GM23248 (cell line): ENCODE measurements around the gene AAK1. TPM values are rescaled to one million over a fixed set of nuclear protein-coding genes. Genes with fewer than 3 reads are reported as not detected.
"Not testable (repeated sequence)": the region's sequence is repeated elsewhere in the genome, so short reads cannot be mapped to it uniquely, and the experiment has no call there.

Source experiments
- DNase-seq: peaks from one replicate; pipeline ENCODE4 v3.0.0-alpha.2; 2015
- H2AFZ ChIP-seq: fragments of 200-600 bp; sonication (generic); 2 replicates; pipeline ENCODE4 v1.6.1; 2016; ENCODE audit warnings: antibody characterized with exemption
- H3F3A ChIP-seq: fragments of 200-600 bp; sonication (generic); 2 replicates; pipeline ENCODE4 v1.6.1; 2016; ENCODE audit warnings: mild to moderate bottlenecking, antibody characterized with exemption, mixed run types; ENCODE audit not compliant: insufficient read depth
- H3K27ac ChIP-seq: fragments of 200-600 bp; sonication (generic); 2 replicates; pipeline ENCODE4 v1.5.1; 2016; ENCODE audit warnings: mild to moderate bottlenecking
- H3K27me3 ChIP-seq: fragments of 200-600 bp; sonication (generic); replicated peaks from 2 replicates; pipeline ENCODE4 v1.6.1; 2016; ENCODE audit warnings: mild to moderate bottlenecking; ENCODE audit not compliant: insufficient read depth
- H3K36me3 ChIP-seq: fragments of 200-600 bp; sonication (generic); 2 replicates; pipeline ENCODE4 v1.6.1; 2016; ENCODE audit warnings: low read depth, mild to moderate bottlenecking
- H3K4me1 ChIP-seq: fragments of 200-600 bp; sonication (generic); 2 replicates; pipeline ENCODE4 v1.6.1; 2016; ENCODE audit warnings: mild to moderate bottlenecking; ENCODE audit not compliant: insufficient read depth
- H3K4me2 ChIP-seq: fragments of 200-600 bp; sonication (generic); one replicate; pipeline ENCODE4 v1.6.1; 2016; ENCODE audit warnings: mild to moderate bottlenecking; ENCODE audit not compliant: unreplicated experiment
- H3K4me3 ChIP-seq: fragments of 200-600 bp; sonication (generic); 2 replicates; pipeline ENCODE4 v1.5.1; 2016; ENCODE audit warnings: mild to moderate bottlenecking
- H3K79me2 ChIP-seq: fragments of 200-600 bp; sonication (generic); 2 replicates; pipeline ENCODE4 v1.6.1; 2016; ENCODE audit warnings: mild to moderate bottlenecking; ENCODE audit not compliant: insufficient read depth
- H3K9ac ChIP-seq: fragments of 200-600 bp; sonication (generic); 2 replicates; pipeline ENCODE4 v1.6.1; 2016; ENCODE audit warnings: mild to moderate bottlenecking
- H3K9me2 ChIP-seq: fragments of 200-600 bp; sonication (generic); 2 replicates; pipeline ENCODE4 v1.6.1; 2016; ENCODE audit warnings: mixed run types, mild to moderate bottlenecking, moderate library complexity; ENCODE audit not compliant: insufficient read depth
- H3K9me3 ChIP-seq: fragments of 200-600 bp; sonication (generic); one replicate; pipeline ENCODE4 v1.6.1; 2017; ENCODE audit warnings: low read depth
- H4K20me1 ChIP-seq: fragments of 200-600 bp; sonication (generic); 2 replicates; pipeline ENCODE4 v1.6.0; 2016; ENCODE audit not compliant: insufficient read depth
- EZH2 ChIP-seq: fragments of 200-600 bp; sonication (generic); IDR thresholded peaks from 2 replicates; pipeline ENCODE4 v1.6.1; 2018; ENCODE audit warnings: antibody characterized with exemption, mild to moderate bottlenecking; ENCODE audit not compliant: insufficient read depth, poor library complexity, severe bottlenecking
- EZH2phosphoT487 ChIP-seq: fragments of 200-600 bp; sonication (generic); IDR thresholded peaks from 2 replicates; pipeline ENCODE4 v1.6.1; 2018; ENCODE audit warnings: antibody characterized with exemption, moderate library complexity, mild to moderate bottlenecking, low read depth; ENCODE audit not compliant: insufficient read depth
- WGBS, 2 experiments: methylation state at CpG; one replicate each; pipeline ENCODE4 v1.1.6; 2015 to 2017; ENCODE audit warnings: low lambda C conversion rate in 2 of 2, low coverage in 1 of 2; ENCODE audit errors: missing lambda C conversion rate in 2 of 2; 5-methylcytosine and 5-hydroxymethylcytosine counted together
- in situ Hi-C: fragments of 300-500 bp; cut with MboI; formaldehyde crosslinking; loops from 2 replicates; pipeline ENCODE4 v1.15.0; 2020
- polyA plus RNA-seq: library from polyadenylated mRNA; unstranded; fragments of >200 nt; fragmentation: Nextera tagmentation; extraction: Ambion mirVana; gene quantifications from 2 replicates; pipeline ENCODE4 v1.2.1, GENCODE V29; 2016
- total RNA-seq: library from RNA; depleted of rRNA; stranded (reverse); fragments of >200 nt; shearing (Covaris generic); gene quantifications from 2 replicates; pipeline ENCODE4 v1.2.3, GENCODE V29; 2014

The AAK1 gene
- total and polyA plus RNA-seq, 2 experiments from 2014 or later: 41.2 to 50.7 TPM

DNA sequence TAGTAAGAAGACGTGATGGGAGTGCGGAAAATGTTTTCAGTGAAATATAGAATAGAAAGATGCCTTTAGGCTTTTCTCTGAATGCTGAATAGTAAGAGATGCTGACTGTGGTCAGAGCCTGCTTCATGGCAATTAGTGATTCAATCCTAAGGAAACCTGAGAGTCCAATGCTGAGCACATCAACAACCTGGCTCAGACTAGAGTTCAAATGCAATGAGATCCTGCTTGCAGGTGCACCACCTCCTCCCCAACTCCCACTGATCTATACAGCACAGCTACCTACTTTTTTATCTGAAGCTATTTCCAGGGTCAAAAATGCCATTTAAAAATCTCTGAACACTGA, 65.4 kb downstream of the AAK1 start:
- Histone ChIP-seq H2AFZ (no peak overlapping the region), H3K4me2 (no peak overlapping the region), H3F3A (peaks cover 15% of the 10 kb centered on the region; the same call in 1 of the 2 replicates), H3K36me3 (no peaks in the 10 kb centered on the region), H3K9ac (no peak overlapping the region), H3K27ac (no peak overlapping the region), H3K4me1 (peaks cover 18% of the 10 kb centered on the region), H3K4me3 (no peak overlapping the region), H3K9me2 (no peaks in the 10 kb centered on the region), H3K27me3 (no peaks in the 10 kb centered on the region), H4K20me1 (peaks cover 4% of the 10 kb centered on the region; the same call in 1 of the 2 replicates), H3K79me2 (peaks cover 100% of the 10 kb centered on the region), H3K9me3 (no peaks in the 10 kb centered on the region)
- in situ Hi-C loops: no loop called here
- DNase-seq: no peak
- WGBS, 2 experiments: 97 to 98% methylated on average over 2 of the region's 2 CpGs
- no peak for TF ChIP-seq EZH2
- TF ChIP-seq EZH2phosphoT487: no peak

DNA sequence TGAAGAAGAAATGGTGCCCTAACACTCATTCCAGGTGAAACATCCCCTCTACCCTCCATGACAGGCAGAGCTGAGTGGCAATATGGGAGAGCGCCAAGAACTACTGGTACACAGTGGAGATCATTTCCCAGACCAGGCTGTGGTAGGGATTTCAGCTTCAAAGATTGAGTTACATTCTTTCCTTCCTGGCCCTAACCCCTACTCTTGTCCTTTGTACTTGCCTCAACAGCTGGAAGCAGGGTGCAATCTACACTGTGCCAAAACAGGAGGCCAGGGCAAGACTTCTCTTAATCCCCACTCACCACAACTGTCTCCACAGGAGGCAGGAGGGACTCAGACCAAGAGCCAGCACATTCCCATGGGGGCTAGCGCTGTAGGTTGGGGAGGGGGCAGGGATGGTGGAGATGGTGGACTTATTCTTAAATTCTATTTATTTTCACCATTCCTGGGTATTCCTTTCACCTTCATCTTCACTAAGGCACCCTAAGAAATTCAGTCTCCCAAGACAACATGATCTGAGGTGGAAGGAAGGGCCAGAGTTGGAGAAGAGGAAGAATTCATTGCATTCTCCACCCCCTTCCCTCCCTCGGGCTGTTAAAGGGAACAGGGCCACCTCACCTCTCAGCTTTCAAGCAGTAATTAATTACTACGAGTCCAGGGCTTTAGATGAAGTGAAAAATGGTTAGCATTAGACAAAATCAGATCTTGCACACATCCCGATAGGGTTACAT, 65.9 kb downstream of the AAK1 start:
- no peak overlapping the region for H3K27ac ChIP-seq
- H3K4me2 ChIP-seq: no peak overlapping the region
- H3K9me3 ChIP-seq: no peaks in the 10 kb centered on the region
- H4K20me1 ChIP-seq: peaks cover 7% of the 10 kb centered on the region; the same call in 1 of the 2 replicates
- no peak overlapping the region for H3K9ac ChIP-seq
- peaks cover 100% of the 10 kb centered on the region for H3K79me2 ChIP-seq
- in situ Hi-C loops: no loop called here
- DNase-seq: no peak
- peaks cover 15% of the 10 kb centered on the region; the same call in 1 of the 2 replicates for H3F3A ChIP-seq
- no peak overlapping the region for H2AFZ ChIP-seq
- H3K4me3 ChIP-seq: no peak overlapping the region
- H3K36me3 ChIP-seq: no peaks in the 10 kb centered on the region
- H3K9me2 ChIP-seq: no peaks in the 10 kb centered on the region
- no peaks in the 10 kb centered on the region for H3K27me3 ChIP-seq
- 90 to 92% methylated on average over 5 of the region's 5 CpGs for WGBS, 2 experiments
- H3K4me1 ChIP-seq: peaks cover 18% of the 10 kb centered on the region
- TF ChIP-seq EZH2phosphoT487: no peak
- TF ChIP-seq EZH2: no peak

DNA sequence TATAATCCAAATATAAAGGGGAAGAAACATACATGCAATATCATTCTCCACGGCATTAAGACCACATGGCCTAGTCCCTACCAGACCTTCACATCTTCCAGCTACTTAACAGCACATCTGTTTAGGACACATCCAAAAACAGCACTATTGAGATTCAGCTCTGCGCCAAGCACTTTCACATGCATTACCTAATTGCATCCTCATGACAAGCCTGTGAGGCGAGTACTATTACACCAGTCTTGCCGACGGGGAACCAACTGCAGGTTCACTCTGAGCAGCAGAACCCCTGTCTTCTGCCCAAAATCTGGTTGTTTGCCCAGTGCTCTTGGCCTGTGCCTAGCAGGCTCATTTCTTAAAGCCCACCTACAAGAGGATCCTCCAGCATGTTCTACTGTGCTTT, 66.7 kb downstream of the AAK1 start:
- no peaks in the 10 kb centered on the region for H3K9me3 ChIP-seq
- in situ Hi-C loops: no loop called here
- no peak overlapping the region for H3K4me3 ChIP-seq
- TF ChIP-seq EZH2phosphoT487: no peak
- no peak for TF ChIP-seq EZH2
- H3K9ac ChIP-seq: no peak overlapping the region
- no peak overlapping the region for H3K27ac ChIP-seq
- H2AFZ ChIP-seq: no peak overlapping the region
- no peak overlapping the region for H3K4me2 ChIP-seq
- DNase-seq: peak; percentile 41
- WGBS, 2 experiments: 41% methylated on average over 5 of the region's 5 CpGs
- H3K27me3 ChIP-seq: no peaks in the 10 kb centered on the region
- peaks cover 17% of the 10 kb centered on the region for H3K4me1 ChIP-seq
- 0 out of 2 replicates have a peak, but pooled peaks cover 15% of the 10 kb centered on the region for H3F3A ChIP-seq
- peaks cover 100% of the 10 kb centered on the region for H3K79me2 ChIP-seq
- no peaks in the 10 kb centered on the region for H3K36me3 ChIP-seq
- no peaks in the 10 kb centered on the region for H3K9me2 ChIP-seq
- H4K20me1 ChIP-seq: peaks cover 3% of the 10 kb centered on the region; the same call in 1 of the 2 replicates

DNA sequence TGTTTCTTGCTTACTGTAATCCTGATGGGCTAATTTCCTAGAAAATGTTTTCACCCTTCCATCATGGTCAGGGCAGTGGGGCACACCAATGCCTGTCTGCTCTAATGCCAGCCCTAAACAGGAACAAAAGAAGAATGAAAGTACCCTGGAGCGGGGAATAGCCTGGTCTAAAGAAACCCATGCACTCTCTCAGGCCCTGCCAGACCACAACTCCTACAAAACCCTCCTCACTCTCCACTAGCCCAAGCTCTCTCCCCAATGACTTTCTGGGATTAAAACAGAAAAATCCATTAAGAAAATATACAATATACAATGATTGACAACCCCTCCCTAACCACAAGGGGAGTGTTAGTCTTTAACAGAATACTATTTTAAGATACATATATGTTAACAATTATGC, 67.6 kb downstream of the AAK1 start:
- Histone ChIP-seq H3K9me2 (no peaks in the 10 kb centered on the region), H3K27ac (no peak overlapping the region), H3K4me3 (no peak overlapping the region), H3K4me1 (peaks cover 12% of the 10 kb centered on the region; the same call in 1 of the 2 replicates), H3K9ac (no peak overlapping the region), H2AFZ (no peak overlapping the region), H3K79me2 (peaks cover 100% of the 10 kb centered on the region), H3K36me3 (no peaks in the 10 kb centered on the region), H3K27me3 (no peaks in the 10 kb centered on the region), H3K4me2 (no peak overlapping the region), H3F3A (0 out of 2 replicates have a peak, but pooled peaks cover 18% of the 10 kb centered on the region), H3K9me3 (no peaks in the 10 kb centered on the region), H4K20me1 (peaks cover 3% of the 10 kb centered on the region; the same call in 1 of the 2 replicates)
- 83 to 100% methylated on average over 1 of the region's 1 CpG for WGBS, 2 experiments
- in situ Hi-C loops: no loop called here
- TF ChIP-seq EZH2: no peak
- TF ChIP-seq EZH2phosphoT487: no peak
- no peak for DNase-seq

DNA sequence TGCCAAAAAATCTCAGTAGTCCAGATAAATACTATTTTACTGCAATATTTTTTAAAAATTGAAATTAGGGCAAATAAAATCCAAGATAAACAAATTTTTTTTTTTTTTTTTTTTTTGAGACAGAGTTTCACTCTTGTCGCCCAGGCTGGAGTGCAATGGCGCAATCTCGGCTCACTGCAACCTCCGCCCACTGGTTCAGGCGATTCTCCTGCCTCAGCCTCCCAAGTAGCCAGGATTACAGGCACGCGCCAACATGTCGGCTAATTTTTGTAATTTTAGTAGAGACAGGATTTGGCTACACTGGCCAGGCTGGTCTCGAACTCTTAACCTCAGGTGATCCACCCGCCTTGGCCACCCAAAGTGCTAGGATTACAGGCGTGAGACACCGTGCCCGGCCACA, 68.2 kb downstream of the AAK1 start:
- in situ Hi-C loops, H3K27me3 ChIP-seq, H3K36me3 ChIP-seq, H3K9me3 ChIP-seq, H3K9me2 ChIP-seq, H2AFZ ChIP-seq, H3K9ac ChIP-seq, H3K27ac ChIP-seq, DNase-seq, H4K20me1 ChIP-seq, H3K4me2 ChIP-seq, H3K4me3 ChIP-seq: not testable (repeated sequence)
- H3F3A ChIP-seq: 0 out of 2 replicates have a peak, but pooled peaks cover 18% of the 10 kb centered on the region
- WGBS, 2 experiments: 96 to 99% methylated on average over 13 of the region's 13 CpGs
- H3K4me1 ChIP-seq: peaks cover 12% of the 10 kb centered on the region; the same call in 1 of the 2 replicates
- peaks cover 100% of the 10 kb centered on the region for H3K79me2 ChIP-seq
